Fibroblast of the aortic adventitia (primary cell): ENCODE data around the gene NYAP1. TPM values are rescaled to one million over a fixed set of nuclear protein-coding genes. Genes with fewer than 3 reads are reported as not detected.

ENCODE experiments used
- DNase-seq: peaks from one replicate; pipeline ENCODE4 v3.0.0-alpha.2; 2010; ENCODE audit warnings: low read depth
- H3K4me3 ChIP-seq: 2 replicates; pipeline ENCODE4 v1.5.1; 2011; ENCODE audit warnings: low read depth, mild to moderate bottlenecking, control low read depth, low read length, moderate library complexity
- CTCF ChIP-seq: IDR thresholded peaks from 2 replicates; pipeline ENCODE4 v1.5.1; 2011; ENCODE audit warnings: mild to moderate bottlenecking, low read length, control low read depth, inconsistent platforms; ENCODE audit not compliant: insufficient read depth
- total RNA-seq: library from RNA; depleted of rRNA; stranded (reverse); fragments of >200 nt; gene quantifications from 2 replicates; pipeline ENCODE4 v1.2.3, GENCODE V29; 2012; ENCODE audit warnings: low replicate concordance

The NYAP1 gene
- total RNA-seq, 1 donor: 0.81 TPM

GRCh38 chr7:100506356-100506923 lies 22.7 kb downstream of the NYAP1 start:
- no peak for DNase-seq
- no peak overlapping the region for H3K4me3 ChIP-seq
- no peak for TF ChIP-seq CTCF

- no peak for TF ChIP-seq CTCF
- peak; percentile 79 for DNase-seq
- H3K4me3 ChIP-seq: no peak overlapping the region
These were observed 25.5 kb downstream of the NYAP1 start for GRCh38 chr7:100509231-100509630.

GRCh38 chr7:100510437-100511239 lies 26.9 kb downstream of the NYAP1 start:
- no peak for DNase-seq
- no peak for TF ChIP-seq CTCF
- H3K4me3 ChIP-seq: no peak overlapping the region

- no peak for TF ChIP-seq CTCF
- no peak overlapping the region for H3K4me3 ChIP-seq
- no peak for DNase-seq
These were observed 29.6 kb downstream of the NYAP1 start for GRCh38 chr7:100513212-100513810.

- no peak for TF ChIP-seq CTCF
- H3K4me3 ChIP-seq: no peak overlapping the region
- DNase-seq: peak; percentile 93
These were observed 31.4 kb downstream of the NYAP1 start for GRCh38 chr7:100515072-100515532.

GRCh38 chr7:100516135-100516812 lies 32.5 kb downstream of the NYAP1 start:
- DNase-seq: peak; percentile 97
- no peak for TF ChIP-seq CTCF
- no peak overlapping the region for H3K4me3 ChIP-seq
